ENCODE measurements around the gene PEX5L. TPM values are rescaled to one million over a fixed set of nuclear protein-coding genes. Genes with fewer than 3 reads are reported as not detected.

The PEX5L gene
- polyA plus RNA-seq, 1 of the 3 experiments (the other 2 are of a cell fraction), result not detected

DNA sequence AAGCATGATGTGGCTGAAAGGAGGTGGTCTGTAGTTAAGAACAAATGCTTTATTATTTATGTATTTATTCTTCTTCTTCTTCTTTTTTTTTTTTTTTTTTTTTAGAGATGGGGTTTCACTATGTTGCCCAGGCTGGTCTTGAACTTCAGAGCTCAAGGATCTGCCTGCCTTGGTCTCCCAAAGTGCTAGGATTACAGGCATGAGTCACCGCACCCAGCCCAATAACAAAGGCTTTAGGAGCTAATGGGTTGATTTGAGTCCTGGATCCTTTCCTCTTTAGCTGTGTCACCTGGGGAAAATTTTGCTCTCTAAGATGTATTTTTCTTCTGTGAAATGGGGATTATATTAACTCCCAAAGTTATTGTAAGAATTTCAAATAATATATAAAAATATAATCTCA, 168.8 kb downstream of the PEX5L start:
- POLR2A ChIA-PET, result no interaction called here
- peaks cover 0 to 2% of the 10 kb centered on the region in 2 experiments; a peak in 1 of 4 replicates for H3K4me1 ChIP-seq (ENCODE audit: control insufficient read depth in 1 of 2, insufficient read depth in 2 of 2, low read depth in 1 of 2, low read length in 1 of 2)
- H3K27me3 ChIP-seq (ENCODE audit: insufficient read depth), result no peaks in the 10 kb centered on the region
- DNase-seq, result no peak
- no peaks in the 10 kb centered on the region for H3K9me3 ChIP-seq
- TF ChIP-seq IRF3 (IDR thresholded peaks at IDR 0.05; ENCODE audit: low read depth, low read length) (no peak), TEAD4 (IDR thresholded peaks at IDR 0.05; ENCODE audit: borderline replicate concordance, insufficient read depth) (no peak), GABPA (IDR thresholded peaks at IDR 0.05; ENCODE audit: low read depth) (no peak), TCF12 (IDR thresholded peaks at IDR 0.05) (no peak), SMC3 (IDR thresholded peaks at IDR 0.05; ENCODE audit: low read depth, low read length) (no peak), EP300 (IDR thresholded peaks at IDR 0.05; ENCODE audit: borderline replicate concordance in 1 of 2, low read depth in 1 of 2, low read length in 1 of 2) (no peak), RCOR1 (IDR thresholded peaks at IDR 0.05; ENCODE audit: low read length) (no peak), ELF1 (IDR thresholded peaks at IDR 0.05) (no peak), CHD2 (IDR thresholded peaks at IDR 0.05; ENCODE audit: low read length, partially characterized antibody) (no peak), POLR2AphosphoS5 (IDR thresholded peaks at IDR 0.05; ENCODE audit: low read depth, low read length) (no peak)
- TF ChIP-seq, protein P1, sequence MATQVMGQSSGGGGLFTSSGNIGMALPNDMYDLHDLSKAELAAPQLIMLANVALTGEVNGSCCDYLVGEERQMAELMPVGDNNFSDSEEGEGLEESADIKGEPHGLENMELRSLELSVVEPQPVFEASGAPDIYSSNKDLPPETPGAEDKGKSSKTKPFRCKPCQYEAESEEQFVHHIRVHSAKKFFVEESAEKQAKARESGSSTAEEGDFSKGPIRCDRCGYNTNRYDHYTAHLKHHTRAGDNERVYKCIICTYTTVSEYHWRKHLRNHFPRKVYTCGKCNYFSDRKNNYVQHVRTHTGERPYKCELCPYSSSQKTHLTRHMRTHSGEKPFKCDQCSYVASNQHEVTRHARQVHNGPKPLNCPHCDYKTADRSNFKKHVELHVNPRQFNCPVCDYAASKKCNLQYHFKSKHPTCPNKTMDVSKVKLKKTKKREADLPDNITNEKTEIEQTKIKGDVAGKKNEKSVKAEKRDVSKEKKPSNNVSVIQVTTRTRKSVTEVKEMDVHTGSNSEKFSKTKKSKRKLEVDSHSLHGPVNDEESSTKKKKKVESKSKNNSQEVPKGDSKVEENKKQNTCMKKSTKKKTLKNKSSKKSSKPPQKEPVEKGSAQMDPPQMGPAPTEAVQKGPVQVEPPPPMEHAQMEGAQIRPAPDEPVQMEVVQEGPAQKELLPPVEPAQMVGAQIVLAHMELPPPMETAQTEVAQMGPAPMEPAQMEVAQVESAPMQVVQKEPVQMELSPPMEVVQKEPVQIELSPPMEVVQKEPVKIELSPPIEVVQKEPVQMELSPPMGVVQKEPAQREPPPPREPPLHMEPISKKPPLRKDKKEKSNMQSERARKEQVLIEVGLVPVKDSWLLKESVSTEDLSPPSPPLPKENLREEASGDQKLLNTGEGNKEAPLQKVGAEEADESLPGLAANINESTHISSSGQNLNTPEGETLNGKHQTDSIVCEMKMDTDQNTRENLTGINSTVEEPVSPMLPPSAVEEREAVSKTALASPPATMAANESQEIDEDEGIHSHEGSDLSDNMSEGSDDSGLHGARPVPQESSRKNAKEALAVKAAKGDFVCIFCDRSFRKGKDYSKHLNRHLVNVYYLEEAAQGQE (IDR thresholded peaks at IDR 0.05; ENCODE audit: low read depth, low read length), result no peak
- TF ChIP-seq, protein P2, sequence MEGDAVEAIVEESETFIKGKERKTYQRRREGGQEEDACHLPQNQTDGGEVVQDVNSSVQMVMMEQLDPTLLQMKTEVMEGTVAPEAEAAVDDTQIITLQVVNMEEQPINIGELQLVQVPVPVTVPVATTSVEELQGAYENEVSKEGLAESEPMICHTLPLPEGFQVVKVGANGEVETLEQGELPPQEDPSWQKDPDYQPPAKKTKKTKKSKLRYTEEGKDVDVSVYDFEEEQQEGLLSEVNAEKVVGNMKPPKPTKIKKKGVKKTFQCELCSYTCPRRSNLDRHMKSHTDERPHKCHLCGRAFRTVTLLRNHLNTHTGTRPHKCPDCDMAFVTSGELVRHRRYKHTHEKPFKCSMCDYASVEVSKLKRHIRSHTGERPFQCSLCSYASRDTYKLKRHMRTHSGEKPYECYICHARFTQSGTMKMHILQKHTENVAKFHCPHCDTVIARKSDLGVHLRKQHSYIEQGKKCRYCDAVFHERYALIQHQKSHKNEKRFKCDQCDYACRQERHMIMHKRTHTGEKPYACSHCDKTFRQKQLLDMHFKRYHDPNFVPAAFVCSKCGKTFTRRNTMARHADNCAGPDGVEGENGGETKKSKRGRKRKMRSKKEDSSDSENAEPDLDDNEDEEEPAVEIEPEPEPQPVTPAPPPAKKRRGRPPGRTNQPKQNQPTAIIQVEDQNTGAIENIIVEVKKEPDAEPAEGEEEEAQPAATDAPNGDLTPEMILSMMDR (IDR thresholded peaks at IDR 0.05), result no peak
- TF ChIP-seq, protein P3, sequence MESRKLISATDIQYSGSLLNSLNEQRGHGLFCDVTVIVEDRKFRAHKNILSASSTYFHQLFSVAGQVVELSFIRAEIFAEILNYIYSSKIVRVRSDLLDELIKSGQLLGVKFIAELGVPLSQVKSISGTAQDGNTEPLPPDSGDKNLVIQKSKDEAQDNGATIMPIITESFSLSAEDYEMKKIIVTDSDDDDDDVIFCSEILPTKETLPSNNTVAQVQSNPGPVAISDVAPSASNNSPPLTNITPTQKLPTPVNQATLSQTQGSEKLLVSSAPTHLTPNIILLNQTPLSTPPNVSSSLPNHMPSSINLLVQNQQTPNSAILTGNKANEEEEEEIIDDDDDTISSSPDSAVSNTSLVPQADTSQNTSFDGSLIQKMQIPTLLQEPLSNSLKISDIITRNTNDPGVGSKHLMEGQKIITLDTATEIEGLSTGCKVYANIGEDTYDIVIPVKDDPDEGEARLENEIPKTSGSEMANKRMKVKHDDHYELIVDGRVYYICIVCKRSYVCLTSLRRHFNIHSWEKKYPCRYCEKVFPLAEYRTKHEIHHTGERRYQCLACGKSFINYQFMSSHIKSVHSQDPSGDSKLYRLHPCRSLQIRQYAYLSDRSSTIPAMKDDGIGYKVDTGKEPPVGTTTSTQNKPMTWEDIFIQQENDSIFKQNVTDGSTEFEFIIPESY (IDR thresholded peaks at IDR 0.05; ENCODE audit: borderline replicate concordance, low read depth), result no peak
- no peaks in the 10 kb centered on the region for H3K79me2 ChIP-seq (ENCODE audit: insufficient read depth)
- no peaks in the 10 kb centered on the region for H3K9me2 ChIP-seq
- H3K4me2 ChIP-seq, result no peak overlapping the region
- no peak overlapping the region for H3K27ac ChIP-seq (ENCODE audit: low read depth in 2 of 2, low read length in 1 of 2)
- 93% methylated on average over 1 of the region's 1 CpG for WGBS (ENCODE audit: low lambda C conversion rate)
- H3K4me3 ChIP-seq (ENCODE audit: low read depth in 2 of 2, low read length in 1 of 2), result no peak overlapping the region
- CTCF ChIA-PET, result no interaction called here
- no peaks in the 10 kb centered on the region for H3F3A ChIP-seq (replicated peaks; ENCODE audit: insufficient read depth)
- no peaks in the 10 kb centered on the region for H3K36me3 ChIP-seq (replicated peaks in 1 of 2; ENCODE audit: control insufficient read depth in 1 of 2, insufficient read depth in 2 of 2, low read length in 1 of 2)
- no peak overlapping the region for H2AFZ ChIP-seq (ENCODE audit: low read depth)
- no peak overlapping the region for H3K9ac ChIP-seq
- H4K20me1 ChIP-seq (ENCODE audit: insufficient read depth), result no peaks in the 10 kb centered on the region

Measured in SK-N-SH (cell line).